B cell (primary cell): Measurements from ENCODE around the gene PRPF4. TPM values are rescaled to one million over a fixed set of nuclear protein-coding genes. Genes with fewer than 3 reads are reported as not detected.

Experiments
- ATAC-seq: fragments of 200-7000 bp; cut with Tn5 transposase; one replicate; pipeline ENCODE4 v1.10.0; 2021; ENCODE audit warnings: low read depth, mild to moderate bottlenecking, moderate number of reproducible peaks, moderate library complexity
- CTCF ChIA-PET: fragments of 350-600 bp; sonication (Branson Sonifier 250); formaldehyde crosslinking; loops from one replicate; lab custom pipeline; 2021; ENCODE audit warnings: antibody characterized with exemption, inconsistent platforms; lab: Charles Lee
- POLR2A ChIA-PET: fragments of 350-600 bp; sonication (Branson Sonifier 250); formaldehyde crosslinking; loops from one replicate; lab custom pipeline; 2021; ENCODE audit warnings: antibody characterized with exemption; lab: Charles Lee
- DNase-seq: peaks from one replicate; pipeline ENCODE4 v3.0.0; 2013
- H2AFZ ChIP-seq: 2 replicates; pipeline ENCODE4 v1.6.1; 2012; ENCODE audit warnings: mild to moderate bottlenecking, low read depth, low read length; ENCODE audit not compliant: insufficient read depth, poor library complexity, severe bottlenecking
- H3K27ac ChIP-seq, 2 donors: 1 replicate in 1 of 2; 2 replicates in 1 of 2; pipeline ENCODE4 v1.5.1; 2012 to 2013; ENCODE audit warnings: low read length in 2 of 2, mild to moderate bottlenecking in 2 of 2, moderate library complexity in 1 of 2
- H3K27me3 ChIP-seq, 4 experiments: fragments of 200-600 bp in 1 of 4; sonication (generic) in 1 of 4; replicated peaks in 1 of 4; 1 replicate in 2 of 4; 2 replicates in 2 of 4; pipeline versions ENCODE4 v1.6.1 to v1.7.0; 2013 to 2016; ENCODE audit warnings: low read length in 3 of 4, mild to moderate bottlenecking in 2 of 4, mixed read lengths in 1 of 4, moderate library complexity in 1 of 4; ENCODE audit not compliant: insufficient read depth in 4 of 4, control insufficient read depth in 3 of 4; ENCODE audit errors: control extremely low read depth in 1 of 4
- H3K36me3 ChIP-seq, 2 experiments: replicated peaks in 1 of 2; 1 replicate in 1 of 2; 2 replicates in 1 of 2; pipeline versions ENCODE4 v1.6.1 to v1.7.1; 2013; ENCODE audit warnings: low read length in 1 of 2; ENCODE audit not compliant: insufficient read depth in 2 of 2, control insufficient read depth in 1 of 2; ENCODE audit errors: control extremely low read depth in 1 of 2, extremely low read depth in 1 of 2
- H3K4me1 ChIP-seq, 2 donors: fragments of 200-600 bp in 1 of 2; sonication (generic) in 1 of 2; 1 replicate in 1 of 2; 2 replicates in 1 of 2; pipeline versions ENCODE4 v1.5.1 to v1.6.1; 2013 to 2017; ENCODE audit warnings: low read length in 2 of 2; ENCODE audit not compliant: control insufficient read depth in 2 of 2, insufficient read depth in 2 of 2
- H3K4me2 ChIP-seq: replicated peaks from 2 replicates; pipeline ENCODE3; 2012; ENCODE audit warnings: mild to moderate bottlenecking, low read depth, low read length; ENCODE audit not compliant: poor library complexity, severe bottlenecking
- H3K4me3 ChIP-seq, 5 experiments: fragments of 200-600 bp in 1 of 5; sonication (generic) in 1 of 5; 1 replicate in 3 of 5; 2 replicates in 2 of 5; pipeline versions ENCODE4 v1.5.1 to v1.7.0; 2011 to 2016; ENCODE audit warnings: low read length in 4 of 5, mild to moderate bottlenecking in 4 of 5, low read depth in 2 of 5, control low read depth in 1 of 5, moderate library complexity in 1 of 5; ENCODE audit not compliant: insufficient read depth in 1 of 5; ENCODE audit errors: control extremely low read depth in 1 of 5, extremely low read depth in 1 of 5
- H3K79me2 ChIP-seq: fragments of 200-600 bp; sonication (generic); one replicate; pipeline ENCODE4 v1.6.0; 2016; ENCODE audit warnings: low read length; ENCODE audit not compliant: control insufficient read depth, insufficient read depth
- H3K9ac ChIP-seq: fragments of 200-600 bp; sonication (generic); 2 replicates; pipeline ENCODE4 v1.6.1; 2017; ENCODE audit warnings: mild to moderate bottlenecking, low read length, moderate library complexity
- H3K9me3 ChIP-seq, 3 donors: one replicate each; pipeline versions ENCODE4 v1.6.1 to v1.7.1; 2013; ENCODE audit warnings: low read length in 2 of 3; ENCODE audit not compliant: control insufficient read depth in 2 of 3, insufficient read depth in 1 of 3; ENCODE audit errors: control extremely low read depth in 1 of 3
- H4K20me1 ChIP-seq: 2 replicates; pipeline ENCODE4 v1.6.0; 2012; ENCODE audit warnings: mild to moderate bottlenecking, low read length; ENCODE audit not compliant: insufficient read depth, control insufficient read depth, poor library complexity, severe bottlenecking
- H3K27ac Mint-ChIP-seq: one replicate; pipeline ENCODE4 v1.8.0; 2021; ENCODE audit warnings: mixed read lengths
- H3K27me3 Mint-ChIP-seq: one replicate; pipeline ENCODE4 v1.8.0; 2021; ENCODE audit warnings: mixed read lengths
- H3K4me1 Mint-ChIP-seq: one replicate; pipeline ENCODE4 v1.8.0; 2021; ENCODE audit warnings: mixed read lengths
- H3K4me3 Mint-ChIP-seq: one replicate; pipeline ENCODE4 v1.8.0; 2021; ENCODE audit warnings: mixed read lengths
- H3K9me3 Mint-ChIP-seq: one replicate; pipeline ENCODE4 v1.8.0; 2022; ENCODE audit warnings: mixed read lengths; ENCODE audit not compliant: insufficient read depth
- EZH2 ChIP-seq: IDR thresholded peaks from 2 replicates; pipeline ENCODE4 v1.6.1; 2012; ENCODE audit warnings: borderline replicate concordance, low read depth, mild to moderate bottlenecking, moderate library complexity, low read length; ENCODE audit not compliant: insufficient read depth, poor library complexity, severe bottlenecking
- WGBS: methylation state at CpG from one replicate; pipeline ENCODE4 v1.1.5; 2013; ENCODE audit warnings: missing lambda C conversion rate; ENCODE audit not compliant: insufficient coverage; 5-methylcytosine and 5-hydroxymethylcytosine counted together
- intact Hi-C: fragments of 100-400 bp; cut with micrococcal nuclease; formaldehyde crosslinking; loops from one replicate; pipeline ENCODE4 v1.10.0; 2022
- polyA plus RNA-seq: library from polyadenylated mRNA; depleted of rRNA; stranded (reverse); fragments of >200 nt; gene quantifications from 2 replicates; pipeline ENCODE4 v1.2.3, GENCODE V29; 2012
- total RNA-seq, 2 donors: library from RNA; stranded (reverse); fragments of 120-200 nt in 1 of 2; gene quantifications; 1 replicate in 1 of 2; 2 replicates in 1 of 2; pipeline versions ENCODE4 v1.2.3 to v1.2.4, GENCODE V29; 2013 to 2022
- TF ChIP-seq, protein P1 (sequence below): fragments of 200-600 bp; IDR thresholded peaks from one replicate; pipeline ENCODE4 v1.8.0; 2022; ENCODE audit warnings: antibody characterized with exemption, mild to moderate bottlenecking

PRPF4 gene
- total and polyA plus RNA-seq, 2 donors (not counting 1 experiment from before 2014, with no cell fraction given) = 11.4 to 30.8 TPM

DNA sequence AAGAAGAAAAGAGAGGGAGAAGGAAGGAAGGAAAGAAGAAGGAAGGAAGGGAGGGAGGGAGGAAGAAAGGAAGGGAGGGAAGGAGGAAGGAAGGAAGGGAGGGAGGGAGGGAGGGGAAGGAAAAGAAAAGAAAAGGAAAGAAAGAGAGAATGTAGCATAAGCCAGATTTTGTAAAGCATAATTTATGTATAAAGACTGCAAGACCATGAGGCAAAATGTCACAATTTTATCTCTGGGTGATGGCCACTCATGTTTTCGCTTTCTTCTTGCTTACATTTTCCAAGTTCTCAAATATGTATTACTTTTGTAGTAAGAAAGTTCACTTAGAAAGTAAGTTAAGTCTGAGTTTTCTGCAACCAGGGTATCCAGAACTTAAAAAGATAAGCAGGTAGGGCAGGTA lies 31.1 kb downstream of the PRPF4 start:
- H4K20me1 ChIP-seq = no peaks in the 10 kb centered on the region
- no CpG with 5 or more reads among the region's 1 CpG for WGBS
- no peaks in the 10 kb centered on the region for H3K36me3 ChIP-seq
- H3K79me2 ChIP-seq = no peaks in the 10 kb centered on the region
- no peaks in the 10 kb centered on the region for H3K4me1 Mint-ChIP-seq
- ATAC-seq = no peak
- ChIA-PET POLR2A (no interaction called here), CTCF (no interaction called here)
- H3K4me3 Mint-ChIP-seq = no peak overlapping the region
- H3K27me3 ChIP-seq = no peaks in the 10 kb centered on the region
- no peak overlapping the region for H3K4me3 ChIP-seq
- intact Hi-C loops = no loop called here
- no peaks in the 10 kb centered on the region for H3K4me1 ChIP-seq
- no peak overlapping the region for H3K27ac ChIP-seq
- H3K27ac Mint-ChIP-seq = no peak overlapping the region
- no peak for TF ChIP-seq EZH2
- TF ChIP-seq, protein P1, sequence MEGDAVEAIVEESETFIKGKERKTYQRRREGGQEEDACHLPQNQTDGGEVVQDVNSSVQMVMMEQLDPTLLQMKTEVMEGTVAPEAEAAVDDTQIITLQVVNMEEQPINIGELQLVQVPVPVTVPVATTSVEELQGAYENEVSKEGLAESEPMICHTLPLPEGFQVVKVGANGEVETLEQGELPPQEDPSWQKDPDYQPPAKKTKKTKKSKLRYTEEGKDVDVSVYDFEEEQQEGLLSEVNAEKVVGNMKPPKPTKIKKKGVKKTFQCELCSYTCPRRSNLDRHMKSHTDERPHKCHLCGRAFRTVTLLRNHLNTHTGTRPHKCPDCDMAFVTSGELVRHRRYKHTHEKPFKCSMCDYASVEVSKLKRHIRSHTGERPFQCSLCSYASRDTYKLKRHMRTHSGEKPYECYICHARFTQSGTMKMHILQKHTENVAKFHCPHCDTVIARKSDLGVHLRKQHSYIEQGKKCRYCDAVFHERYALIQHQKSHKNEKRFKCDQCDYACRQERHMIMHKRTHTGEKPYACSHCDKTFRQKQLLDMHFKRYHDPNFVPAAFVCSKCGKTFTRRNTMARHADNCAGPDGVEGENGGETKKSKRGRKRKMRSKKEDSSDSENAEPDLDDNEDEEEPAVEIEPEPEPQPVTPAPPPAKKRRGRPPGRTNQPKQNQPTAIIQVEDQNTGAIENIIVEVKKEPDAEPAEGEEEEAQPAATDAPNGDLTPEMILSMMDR = no peak
- H3K4me2 ChIP-seq = no peak overlapping the region
- no peaks in the 10 kb centered on the region for H3K9me3 Mint-ChIP-seq
- H3K9ac ChIP-seq = no peak overlapping the region
- H3K9me3 ChIP-seq = no peaks in the 10 kb centered on the region
- H3K27me3 Mint-ChIP-seq = peaks cover 17% of the 10 kb centered on the region
- DNase-seq = no peak
- H2AFZ ChIP-seq = no peak overlapping the region

DNA sequence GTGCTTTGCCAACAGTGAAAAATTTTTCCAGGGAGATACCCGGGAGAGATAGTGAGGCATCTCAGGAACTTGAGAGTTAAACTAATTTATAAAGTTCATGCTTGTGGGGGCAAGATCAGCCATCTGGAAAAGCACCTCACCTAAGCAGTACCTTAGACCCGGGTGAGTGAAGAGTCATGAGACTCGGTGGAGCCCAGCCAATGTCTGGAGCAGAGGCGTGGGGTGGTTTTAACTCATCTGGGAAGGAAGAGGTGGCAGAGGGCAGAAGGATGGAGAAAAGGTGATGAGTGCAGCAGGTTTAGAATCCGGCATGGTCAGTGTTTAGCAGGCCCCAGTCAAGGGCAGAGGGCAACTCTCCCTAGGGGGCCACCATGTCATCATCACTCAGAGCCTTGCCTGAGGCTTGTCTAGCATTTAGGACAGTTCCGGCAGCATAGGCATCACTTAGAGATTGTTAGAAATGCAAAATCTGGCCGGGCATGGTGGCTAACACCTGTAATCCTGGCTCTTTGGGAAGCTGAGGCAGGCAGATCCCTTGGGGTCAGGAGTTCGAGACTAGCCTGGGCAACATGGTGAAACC lies 32.0 kb downstream of the PRPF4 start:
- Mint-ChIP-seq H3K9me3 (no peaks in the 10 kb centered on the region), H3K4me3 (no peak overlapping the region), H3K27me3 (peaks cover 12% of the 10 kb centered on the region), H3K27ac (no peak overlapping the region), H3K4me1 (no peaks in the 10 kb centered on the region)
- DNase-seq (no peak), ATAC-seq (no peak)
- no peaks in the 10 kb centered on the region for H3K27me3 ChIP-seq
- H3K4me3 ChIP-seq = no peak overlapping the region
- H3K36me3 ChIP-seq = no peaks in the 10 kb centered on the region
- no peak overlapping the region for H3K27ac ChIP-seq
- WGBS = 85% methylated on average over 2 of the region's 8 CpGs
- H3K79me2 ChIP-seq = no peaks in the 10 kb centered on the region
- intact Hi-C loops = no loop called here
- H3K4me1 ChIP-seq = no peaks in the 10 kb centered on the region
- no peaks in the 10 kb centered on the region for H4K20me1 ChIP-seq
- H2AFZ ChIP-seq = no peak overlapping the region
- no peaks in the 10 kb centered on the region for H3K9me3 ChIP-seq
- CTCF ChIA-PET = interaction anchor here (1.1 to 5.4 kb wide), 3 partner anchors 99 to 351 kb away, joined by 4 to 34 read pairs (median 21); no protein-coding TSS in a partner anchor
- no peak overlapping the region for H3K9ac ChIP-seq
- POLR2A ChIA-PET = no interaction called here
- no peak for TF ChIP-seq EZH2
- TF ChIP-seq, protein P1 = no peak
- no peak overlapping the region for H3K4me2 ChIP-seq
